ENCODE data around the gene TRAF4.
"Not testable (repeated sequence)": the region's sequence is repeated elsewhere in the genome, so short reads cannot be mapped to it uniquely, and the experiment has no call there.

The TRAF4 gene

GRCh38 chr17:28792877-28793661 lies 49.3 kb downstream of the TRAF4 start:
- no peak for DNase-seq

GRCh38 chr17:28794846-28795441 lies 51.1 kb downstream of the TRAF4 start:
- not testable (repeated sequence) for DNase-seq

- DNase-seq, result no peak
These were observed 52.3 kb downstream of the TRAF4 start for GRCh38 chr17:28796062-28796461.
